IPS-18c (cell line): Measurements from ENCODE around the gene GPRC6A.
A peak's percentile ranks its signal among the peaks of the same experiment; 100 is the strongest.

Source experiments
- H3K4me3 ChIP-seq: 2 replicates; pipeline ENCODE4 v1.7.0; 2013; ENCODE audit warnings: low read depth, mild to moderate bottlenecking, low read length, moderate library complexity; ENCODE audit not compliant: insufficient read depth
- H3K9me3 ChIP-seq: one replicate; pipeline ENCODE4 v1.6.1; 2013; ENCODE audit warnings: mild to moderate bottlenecking, low read length, moderate library complexity; ENCODE audit not compliant: control insufficient read depth, insufficient read depth

The GPRC6A gene

GRCh38 chr6:116812051-116812650, 16.7 kb downstream of the GPRC6A start:
- H3K9me3 ChIP-seq = no peaks in the 10 kb centered on the region

GRCh38 chr6:116801971-116802370, 26.9 kb downstream of the GPRC6A start:
- Histone ChIP-seq H3K4me3 (no peak overlapping the region), H3K9me3 (no peaks in the 10 kb centered on the region)

More at GRCh38 chr6:116812051-116812650, 16.7 kb downstream of the GPRC6A start:
- no peak overlapping the region for H3K4me3 ChIP-seq

- H3K4me3 ChIP-seq = no peak overlapping the region
These were observed 28.9 kb downstream of the GPRC6A start for GRCh38 chr6:116799945-116800344.

GRCh38 chr6:116797585-116797984, 31.3 kb downstream of the GPRC6A start:
- Histone ChIP-seq H3K4me3 (no peak overlapping the region), H3K9me3 (no peaks in the 10 kb centered on the region)

More at GRCh38 chr6:116799945-116800344, 28.9 kb downstream of the GPRC6A start:
- H3K9me3 ChIP-seq = no peaks in the 10 kb centered on the region

- Histone ChIP-seq H3K9me3 (no peaks in the 10 kb centered on the region), H3K4me3 (no peak overlapping the region)
These were observed 35.7 kb downstream of the GPRC6A start for GRCh38 chr6:116793224-116793623.

- H3K4me3 ChIP-seq = no peak overlapping the region
These were observed 45.0 kb downstream of the GPRC6A start for GRCh38 chr6:116783852-116784251.

GRCh38 chr6:116779573-116780164, 49.2 kb downstream of the GPRC6A start:
- no peaks in the 10 kb centered on the region for H3K9me3 ChIP-seq
- no peak overlapping the region for H3K4me3 ChIP-seq

More at GRCh38 chr6:116783852-116784251, 45.0 kb downstream of the GPRC6A start:
- H3K9me3 ChIP-seq = no peaks in the 10 kb centered on the region

- Histone ChIP-seq H3K4me3 (no peak overlapping the region), H3K9me3 (peaks cover 2% of the 10 kb centered on the region)
These were observed 55.0 kb downstream of the GPRC6A start for GRCh38 chr6:116773886-116774285.

- Histone ChIP-seq H3K4me3 (no peak overlapping the region), H3K9me3 (peaks cover 2% of the 10 kb centered on the region)
These were observed 56.4 kb downstream of the GPRC6A start for GRCh38 chr6:116772450-116772849.

- Histone ChIP-seq H3K9me3 (no peaks in the 10 kb centered on the region), H3K4me3 (no peak overlapping the region)
These were observed 61.2 kb downstream of the GPRC6A start for GRCh38 chr6:116767715-116768114.

- no peaks in the 10 kb centered on the region for H3K9me3 ChIP-seq
- no peak overlapping the region for H3K4me3 ChIP-seq
These were observed 62.2 kb downstream of the GPRC6A start for GRCh38 chr6:116766506-116767176.

GRCh38 chr6:116764961-116765841, 63.7 kb downstream of the GPRC6A start, which contains the start of gene FAM162B:
Gene FAM162B, minus strand, starts transcription at chr6:116765719. Its CDS starts 143 bp downstream, at chr6:116765576.
- H3K9me3 ChIP-seq = no peaks in the 10 kb centered on the region
- peak within 1 kb of the TSS; percentile 74 for H3K4me3 ChIP-seq

- H3K4me3 ChIP-seq = peak overlapping the region; percentile 74
- H3K9me3 ChIP-seq = no peaks in the 10 kb centered on the region
These were observed 64.3 kb downstream of the GPRC6A start for GRCh38 chr6:116764629-116764960.

- H3K9me3 ChIP-seq = no peaks in the 10 kb centered on the region
- H3K4me3 ChIP-seq = peak overlapping the region; percentile 74
These were observed 64.8 kb downstream of the GPRC6A start for GRCh38 chr6:116763906-116764628.

- Histone ChIP-seq H3K4me3 (no peak overlapping the region), H3K9me3 (no peaks in the 10 kb centered on the region)
These were observed 65.8 kb downstream of the GPRC6A start for GRCh38 chr6:116763048-116763447.

- Histone ChIP-seq H3K4me3 (no peak overlapping the region), H3K9me3 (no peaks in the 10 kb centered on the region)
These were observed 66.6 kb downstream of the GPRC6A start for GRCh38 chr6:116762235-116762634.

GRCh38 chr6:116761779-116762178, 67.1 kb downstream of the GPRC6A start:
- no peaks in the 10 kb centered on the region for H3K9me3 ChIP-seq
- H3K4me3 ChIP-seq = no peak overlapping the region
